Activated naive CD4-positive, alpha-beta T cell treated with anti-CD3 and anti-CD28 coated beads for 36 hours (primary cell): ENCODE results near the gene WDR38. TPM values are rescaled to one million over a fixed set of nuclear protein-coding genes. Genes with fewer than 3 reads are reported as not detected.

Source experiments
- CTCF ChIA-PET: fragments of 350-600 bp; sonication (Branson Sonifier 250); formaldehyde crosslinking; loops from one replicate; lab custom pipeline; 2021; ENCODE audit warnings: antibody characterized with exemption; lab: Charles Lee
- DNase-seq: peaks from one replicate; pipeline ENCODE4 v3.0.0-alpha.2; 2020
- H3K27ac Mint-ChIP-seq: one replicate; pipeline ENCODE4 v1.8.0; 2021; ENCODE audit warnings: mild to moderate bottlenecking, mixed read lengths
- H3K27me3 Mint-ChIP-seq: one replicate; pipeline ENCODE4 v1.8.0; 2021; ENCODE audit warnings: low read depth, mixed read lengths
- H3K36me3 Mint-ChIP-seq: one replicate; pipeline ENCODE4 v1.8.0; 2021; ENCODE audit warnings: low read depth, mixed read lengths
- H3K4me1 Mint-ChIP-seq: one replicate; pipeline ENCODE4 v1.8.0; 2021; ENCODE audit warnings: low read depth, mixed read lengths
- H3K4me3 Mint-ChIP-seq: one replicate; pipeline ENCODE4 v1.8.0; 2021; ENCODE audit warnings: mild to moderate bottlenecking, moderate library complexity, mixed read lengths
- H3K9me3 Mint-ChIP-seq: one replicate; pipeline ENCODE4 v1.8.0; 2021; ENCODE audit warnings: mixed read lengths
- intact Hi-C: fragments of 100-400 bp; cut with micrococcal nuclease; formaldehyde crosslinking; loops from one replicate; pipeline ENCODE4 v1.15.1; 2023
- total RNA-seq, 2 experiments: library from RNA; stranded (reverse); gene quantifications; one replicate each; pipeline ENCODE4 v1.2.3, GENCODE V29; 2021

WDR38 gene
- not detected for total RNA-seq

GRCh38 chr9:124852829-124853531, at the start of gene WDR38:
WDR38 (plus strand) TSS chr9:124853460; CDS start chr9:124853532, 72 bp downstream.
- no peak within 1 kb of the TSS for H3K27ac Mint-ChIP-seq
- no peaks in the 10 kb centered on the region for H3K9me3 Mint-ChIP-seq
- intact Hi-C loops: loop anchor here (1.0 to 2.0 kb wide), 5 partner anchors 41 to 521 kb away; no protein-coding TSS in a partner anchor
- peaks cover 3% of the 10 kb centered on the region for H3K27me3 Mint-ChIP-seq
- peaks cover 8% of the 10 kb centered on the region for H3K36me3 Mint-ChIP-seq
- peak within 1 kb of the TSS; percentile 64 for H3K4me3 Mint-ChIP-seq
- DNase-seq: peak; percentile 83
- H3K4me1 Mint-ChIP-seq: peaks cover 20% of the 10 kb centered on the region
- CTCF ChIA-PET: interaction anchor here (0.6 to 10.1 kb wide), 31 partner anchors 9 to 522 kb away, joined by 3 to 315 read pairs (median 4); partner anchors contain the start of genes ARPC5L, NR6A1, OLFML2A and RPL35

GRCh38 chr9:124803911-124804310, 49.3 kb upstream of the WDR38 start:
- H3K36me3 Mint-ChIP-seq: no peaks in the 10 kb centered on the region
- CTCF ChIA-PET: no interaction called here
- intact Hi-C loops: no loop called here

GRCh38 chr9:124805186-124805585, 48.1 kb upstream of the WDR38 start:
- CTCF ChIA-PET: no interaction called here
- no peaks in the 10 kb centered on the region for H3K4me1 Mint-ChIP-seq
- DNase-seq: no peak
- H3K27ac Mint-ChIP-seq: no peak overlapping the region
- no peak overlapping the region for H3K4me3 Mint-ChIP-seq
- no peaks in the 10 kb centered on the region for H3K9me3 Mint-ChIP-seq
- H3K36me3 Mint-ChIP-seq: no peaks in the 10 kb centered on the region
- peaks cover 3% of the 10 kb centered on the region for H3K27me3 Mint-ChIP-seq
- intact Hi-C loops: no loop called here

More at GRCh38 chr9:124803911-124804310, 49.3 kb upstream of the WDR38 start:
- Mint-ChIP-seq H3K9me3 (no peaks in the 10 kb centered on the region), H3K27ac (no peak overlapping the region), H3K4me3 (no peak overlapping the region), H3K4me1 (no peaks in the 10 kb centered on the region), H3K27me3 (peaks cover 3% of the 10 kb centered on the region)
- no peak for DNase-seq

GRCh38 chr9:124808246-124808956, 44.9 kb upstream of the WDR38 start:
- Mint-ChIP-seq H3K27ac (no peak overlapping the region), H3K4me3 (no peak overlapping the region), H3K36me3 (no peaks in the 10 kb centered on the region), H3K4me1 (no peaks in the 10 kb centered on the region), H3K9me3 (no peaks in the 10 kb centered on the region), H3K27me3 (no peaks in the 10 kb centered on the region)
- intact Hi-C loops: no loop called here
- CTCF ChIA-PET: no interaction called here
- DNase-seq: no peak

- Mint-ChIP-seq H3K27ac (no peak overlapping the region), H3K4me1 (no peaks in the 10 kb centered on the region), H3K9me3 (no peaks in the 10 kb centered on the region), H3K36me3 (no peaks in the 10 kb centered on the region), H3K4me3 (no peak overlapping the region), H3K27me3 (no peaks in the 10 kb centered on the region)
- no peak for DNase-seq
- intact Hi-C loops: no loop called here
- CTCF ChIA-PET: interaction anchor here (1.1 kb wide), 1 partner anchor 13 kb away, joined by 3 read pairs; no protein-coding TSS in a partner anchor
These were observed 44.0 kb upstream of the WDR38 start for GRCh38 chr9:124809211-124809610.

GRCh38 chr9:124809741-124810500, 43.3 kb upstream of the WDR38 start:
- Mint-ChIP-seq H3K4me1 (no peaks in the 10 kb centered on the region), H3K36me3 (no peaks in the 10 kb centered on the region), H3K4me3 (no peak overlapping the region), H3K9me3 (no peaks in the 10 kb centered on the region), H3K27ac (no peak overlapping the region), H3K27me3 (no peaks in the 10 kb centered on the region)
- no peak for DNase-seq
- intact Hi-C loops: no loop called here
- CTCF ChIA-PET: interaction anchor here (1.1 kb wide), 1 partner anchor 13 kb away, joined by 3 read pairs; no protein-coding TSS in a partner anchor

GRCh38 chr9:124810663-124811355, 42.5 kb upstream of the WDR38 start:
- DNase-seq: no peak
- intact Hi-C loops: no loop called here
- H3K27me3 Mint-ChIP-seq: no peaks in the 10 kb centered on the region
- H3K36me3 Mint-ChIP-seq: no peaks in the 10 kb centered on the region
- CTCF ChIA-PET: no interaction called here
- no peak overlapping the region for H3K27ac Mint-ChIP-seq
- H3K4me1 Mint-ChIP-seq: no peaks in the 10 kb centered on the region
- H3K9me3 Mint-ChIP-seq: no peaks in the 10 kb centered on the region
- no peak overlapping the region for H3K4me3 Mint-ChIP-seq

GRCh38 chr9:124812441-124812876, 40.8 kb upstream of the WDR38 start:
- Mint-ChIP-seq H3K9me3 (no peaks in the 10 kb centered on the region), H3K4me1 (no peaks in the 10 kb centered on the region), H3K27me3 (peaks cover 6% of the 10 kb centered on the region), H3K4me3 (no peak overlapping the region), H3K36me3 (no peaks in the 10 kb centered on the region), H3K27ac (no peak overlapping the region)
- CTCF ChIA-PET: no interaction called here
- DNase-seq: no peak
- intact Hi-C loops: no loop called here

GRCh38 chr9:124813041-124813440, 40.2 kb upstream of the WDR38 start:
- H3K4me1 Mint-ChIP-seq: peaks cover 1% of the 10 kb centered on the region
- no peak overlapping the region for H3K27ac Mint-ChIP-seq
- intact Hi-C loops: no loop called here
- DNase-seq: no peak
- H3K4me3 Mint-ChIP-seq: no peak overlapping the region
- no peaks in the 10 kb centered on the region for H3K36me3 Mint-ChIP-seq
- H3K9me3 Mint-ChIP-seq: no peaks in the 10 kb centered on the region
- H3K27me3 Mint-ChIP-seq: peaks cover 6% of the 10 kb centered on the region
- CTCF ChIA-PET: no interaction called here

GRCh38 chr9:124813501-124814163, 39.6 kb upstream of the WDR38 start:
- H3K36me3 Mint-ChIP-seq: no peaks in the 10 kb centered on the region
- DNase-seq: no peak
- no peak overlapping the region for H3K4me3 Mint-ChIP-seq
- H3K27ac Mint-ChIP-seq: no peak overlapping the region
- peaks cover 7% of the 10 kb centered on the region for H3K4me1 Mint-ChIP-seq
- intact Hi-C loops: no loop called here
- CTCF ChIA-PET: no interaction called here
- peaks cover 6% of the 10 kb centered on the region for H3K27me3 Mint-ChIP-seq
- no peaks in the 10 kb centered on the region for H3K9me3 Mint-ChIP-seq

GRCh38 chr9:124814164-124814535, 39.1 kb upstream of the WDR38 start:
- Mint-ChIP-seq H3K4me3 (no peak overlapping the region), H3K4me1 (peaks cover 7% of the 10 kb centered on the region)
- CTCF ChIA-PET: interaction anchor here (0.7 to 0.8 kb wide), 2 partner anchors 40 to 42 kb away, joined by 3 read pairs; no protein-coding TSS in a partner anchor

More at GRCh38 chr9:124814164-124814535, 39.1 kb upstream of the WDR38 start:
- H3K27me3 Mint-ChIP-seq: peaks cover 7% of the 10 kb centered on the region
- no peak overlapping the region for H3K27ac Mint-ChIP-seq
- no peak for DNase-seq
- intact Hi-C loops: no loop called here
- H3K9me3 Mint-ChIP-seq: no peaks in the 10 kb centered on the region
- no peaks in the 10 kb centered on the region for H3K36me3 Mint-ChIP-seq
